HG03342 (cell line): ENCODE results near the gene RBPMS2.

ENCODE experiments used
- ATAC-seq: cut with Tn5 transposase; IDR thresholded peaks from one replicate; pipeline ENCODE4 v1.9.1; 2021; ENCODE audit warnings: mild to moderate bottlenecking, moderate library complexity; ENCODE audit not compliant: unreplicated experiment

Gene RBPMS2

DNA sequence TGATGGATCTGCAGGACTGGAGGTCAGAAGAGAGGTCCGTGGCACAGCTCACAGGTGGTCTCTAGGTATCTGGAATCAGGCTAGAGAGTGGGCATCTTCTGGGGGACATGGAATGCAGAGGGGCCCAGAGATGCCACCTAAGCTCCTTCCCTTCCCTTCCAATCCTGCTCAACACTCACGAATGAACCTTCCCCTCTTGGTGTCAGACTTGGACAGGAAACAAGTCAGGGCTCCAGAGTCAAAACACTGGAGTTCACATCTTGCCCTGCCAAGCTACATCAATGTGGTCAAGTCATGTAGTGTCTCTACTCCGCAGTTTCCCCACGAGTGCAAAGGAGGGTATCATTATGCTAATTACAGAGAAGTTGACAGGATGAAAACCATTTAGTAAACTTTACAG is 16.0 kb upstream of the RBPMS2 start:
- ATAC-seq, result no peak

DNA sequence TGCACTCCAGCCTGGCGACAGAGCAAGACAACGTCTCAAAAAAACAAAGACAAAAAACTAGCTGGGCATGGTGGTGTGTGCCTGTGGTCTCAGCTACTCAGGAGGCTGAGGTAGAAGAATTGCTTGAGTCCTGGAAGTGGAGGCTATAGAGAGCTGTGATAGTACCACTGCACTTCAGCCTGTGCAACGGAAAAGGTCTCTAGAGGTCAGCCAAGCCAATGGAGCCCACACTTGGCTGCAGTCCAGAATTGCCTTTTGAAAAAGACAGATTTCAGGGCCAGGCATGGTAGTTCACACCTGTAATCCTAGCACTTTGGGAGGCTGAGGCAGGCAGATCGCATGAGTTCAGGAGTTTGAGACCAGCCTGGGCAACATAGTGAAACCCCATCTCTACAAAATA is 8.4 kb upstream of the RBPMS2 start:
- no peak for ATAC-seq

DNA sequence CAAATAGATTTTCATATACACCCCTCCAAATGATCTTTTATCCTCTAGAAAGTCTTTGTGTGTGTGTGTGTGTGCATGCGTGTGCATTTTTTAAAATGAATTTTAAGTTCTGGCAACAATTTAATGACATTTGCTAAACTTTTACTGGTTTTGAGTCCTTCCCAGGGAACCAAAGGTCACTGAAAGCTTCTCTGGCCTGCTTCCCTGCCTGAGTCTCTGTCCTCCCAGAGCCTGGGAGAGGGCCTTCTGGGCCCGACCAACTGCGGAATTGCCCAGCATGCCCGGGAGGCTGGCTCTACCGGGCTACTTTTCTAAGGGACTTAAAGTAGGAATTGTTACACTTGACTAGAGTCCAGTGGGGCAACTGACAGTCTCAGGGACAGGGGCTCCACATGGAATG is 7.4 kb upstream of the RBPMS2 start:
- ATAC-seq, result no peak

DNA sequence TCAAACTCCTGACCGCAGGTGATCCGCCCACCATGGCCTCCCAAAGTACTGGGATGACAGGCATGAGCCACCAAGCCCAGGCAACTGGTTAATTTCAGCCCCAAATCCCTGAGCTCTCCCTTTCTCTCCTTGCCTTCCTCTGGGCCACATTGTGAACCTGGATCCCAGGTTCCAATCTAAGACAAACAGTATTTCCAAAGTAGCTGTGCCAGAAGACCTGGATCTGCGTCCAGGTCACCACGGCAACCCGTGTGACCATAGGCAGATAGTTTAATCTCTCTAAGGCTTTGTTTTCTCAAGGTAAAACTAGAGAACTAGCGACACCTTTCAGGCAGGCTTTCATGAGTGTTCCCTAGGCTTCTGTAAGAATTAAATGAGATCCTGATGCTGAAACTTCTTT is 5.9 kb upstream of the RBPMS2 start:
- no peak for ATAC-seq

DNA sequence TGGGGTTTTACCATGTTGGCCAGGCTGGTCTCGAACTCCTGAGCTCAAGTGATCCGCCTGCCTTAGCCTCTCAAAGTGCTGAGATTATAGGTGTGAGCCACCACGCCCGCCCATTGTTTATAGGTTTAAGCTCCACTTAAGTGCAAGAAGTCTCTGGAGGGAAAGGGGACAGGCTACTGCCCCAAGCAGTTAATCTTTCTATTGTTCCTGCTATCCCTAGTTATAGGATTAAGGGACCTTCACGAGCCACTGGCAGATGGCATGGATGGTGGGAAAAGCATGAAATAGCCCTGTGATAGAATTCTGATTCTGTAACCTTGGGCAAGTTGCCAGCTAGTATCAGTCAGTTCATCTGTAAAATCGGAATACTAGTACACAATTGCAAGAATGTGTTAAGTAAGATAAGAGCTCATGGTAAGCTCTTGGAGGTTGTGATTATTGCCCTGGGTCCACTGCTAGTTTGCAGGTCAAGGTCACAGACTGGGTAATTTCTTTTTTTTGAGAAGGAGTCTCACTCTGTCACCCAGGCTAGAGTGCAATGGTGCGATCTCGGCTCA is 5.3 kb upstream of the RBPMS2 start:
- ATAC-seq, result no peak

DNA sequence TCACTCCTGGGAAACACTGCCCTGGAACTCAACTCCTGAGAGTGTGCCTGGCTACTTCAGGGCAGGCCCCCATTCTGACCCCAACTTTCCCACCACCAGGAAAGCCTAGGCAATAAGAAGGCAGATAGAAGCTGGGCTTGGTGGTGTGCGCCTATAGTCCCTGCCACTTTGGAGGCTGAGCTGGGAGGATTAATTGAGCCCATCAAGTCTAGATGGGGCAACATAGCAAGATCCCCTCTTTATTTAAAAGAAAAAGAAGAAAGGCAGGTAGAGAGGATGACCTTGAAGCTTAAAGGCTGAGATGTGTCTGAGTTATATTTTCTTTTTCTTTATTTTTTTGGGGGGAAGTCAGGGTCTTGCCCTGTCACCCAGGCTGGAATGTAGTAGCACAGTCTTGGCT is 4.2 kb upstream of the RBPMS2 start:
- ATAC-seq, result no peak

DNA sequence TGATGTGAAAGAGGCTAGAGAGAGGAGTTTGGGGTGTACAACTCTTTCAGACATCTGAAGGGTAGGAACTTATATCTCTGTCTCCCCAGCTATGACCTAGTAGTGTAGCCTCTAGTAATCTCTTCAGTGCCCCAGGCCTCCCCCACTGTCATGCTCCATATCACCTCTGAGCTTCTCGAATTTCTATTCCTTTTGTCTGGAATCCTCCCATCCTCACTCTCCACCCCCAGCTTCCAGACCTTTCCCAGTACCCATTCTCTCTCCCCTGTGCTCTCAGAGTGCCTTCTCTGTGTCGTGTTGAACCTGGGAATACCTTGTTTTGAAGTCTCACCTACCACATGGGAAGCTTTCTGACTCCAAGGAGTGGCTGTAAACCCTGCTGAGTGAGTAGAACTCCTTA is 3.6 kb upstream of the RBPMS2 start:
- no peak for ATAC-seq

DNA sequence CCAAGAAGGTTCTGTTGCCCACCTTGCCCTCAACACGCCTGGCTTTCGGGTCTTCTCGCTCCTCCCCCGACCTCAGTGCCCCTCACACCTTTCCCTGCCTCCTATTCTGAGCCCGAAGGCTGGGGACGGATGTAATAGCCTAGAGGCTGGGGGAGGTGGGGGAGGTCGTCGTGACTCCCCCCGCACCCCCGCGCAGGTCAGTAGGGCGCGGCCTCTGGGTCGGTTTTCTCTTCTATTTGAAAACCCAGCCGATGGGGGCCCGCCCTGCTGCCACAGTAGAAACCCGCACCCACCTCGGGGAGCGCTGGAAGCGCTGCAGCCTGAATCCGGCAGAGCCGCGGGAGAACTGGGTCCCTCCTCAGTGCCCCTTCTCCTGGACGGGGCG is 1.0 kb upstream of the RBPMS2 start:
- no peak for ATAC-seq

DNA sequence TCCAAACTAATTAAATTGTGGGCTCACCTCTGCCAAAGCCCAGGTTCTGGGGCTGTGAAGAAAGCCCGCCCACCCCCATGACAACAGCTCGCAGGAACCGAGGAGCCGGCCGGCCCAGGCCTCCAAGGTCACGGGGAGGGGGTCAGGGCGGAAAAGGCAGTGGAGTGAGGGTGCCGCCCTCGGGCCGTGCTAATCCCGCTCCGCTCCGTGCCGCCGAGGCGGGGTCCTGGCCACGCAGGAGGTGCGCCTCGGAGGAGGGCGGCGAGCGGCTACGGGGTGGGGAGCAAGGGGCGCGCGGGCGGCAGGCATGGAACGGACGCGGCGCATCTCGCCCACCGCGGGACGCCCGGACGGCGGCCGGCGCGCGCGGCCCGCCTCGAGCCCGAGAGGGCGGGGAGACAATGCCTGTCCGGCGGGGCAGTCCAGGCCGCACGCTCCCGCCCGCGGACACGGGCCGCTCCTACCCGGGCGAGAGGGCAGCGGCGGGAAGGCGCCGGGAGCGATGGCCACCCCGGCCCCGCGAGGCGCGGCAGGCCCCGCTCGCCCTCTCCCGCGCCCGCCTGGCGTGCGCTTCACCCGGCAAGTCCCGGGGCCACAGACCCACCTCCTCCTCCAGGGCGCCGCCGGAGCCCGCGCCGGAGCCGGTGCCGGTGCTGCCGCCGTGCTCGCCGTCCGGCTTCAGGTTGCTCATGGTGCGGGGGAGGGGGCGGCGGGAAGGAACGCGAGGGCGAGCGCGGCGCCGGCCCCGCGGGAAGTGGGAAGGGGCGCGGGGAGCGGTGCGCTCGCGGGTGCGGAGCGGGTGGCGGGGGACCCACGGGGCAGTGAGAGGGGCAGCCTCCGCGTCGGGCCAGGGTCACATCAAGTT is 528 bp downstream of the RBPMS2 start:
- no peak for ATAC-seq

DNA sequence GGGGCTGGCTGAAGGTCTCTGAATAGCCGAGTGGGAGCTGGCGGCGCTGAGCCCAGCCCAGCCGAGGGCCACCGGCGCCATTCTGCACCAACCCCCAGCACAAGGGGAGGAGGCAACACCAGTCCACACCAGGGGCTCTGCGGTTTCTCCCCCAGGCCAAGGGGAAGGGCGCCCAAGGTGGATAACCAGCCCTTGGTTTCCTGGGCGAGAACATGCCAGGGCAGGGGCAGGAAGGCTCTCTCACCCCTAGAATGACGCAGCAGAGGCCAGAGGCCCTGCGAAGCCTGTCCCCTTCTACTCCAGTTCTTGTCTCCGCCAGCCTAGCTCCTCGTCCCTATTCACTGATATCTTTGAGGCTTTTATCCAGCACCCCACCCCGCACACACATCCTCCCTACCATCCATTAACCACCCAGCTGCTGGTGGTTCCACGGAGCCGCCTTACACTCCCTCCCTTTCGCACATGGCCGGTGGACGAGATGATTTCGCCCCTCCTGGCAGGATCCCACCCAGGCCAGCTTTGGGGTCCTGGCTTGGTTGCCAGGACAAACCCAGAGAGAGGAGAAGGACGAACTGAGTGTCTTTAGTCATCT is 1.3 kb downstream of the RBPMS2 start:
- no peak for ATAC-seq

DNA sequence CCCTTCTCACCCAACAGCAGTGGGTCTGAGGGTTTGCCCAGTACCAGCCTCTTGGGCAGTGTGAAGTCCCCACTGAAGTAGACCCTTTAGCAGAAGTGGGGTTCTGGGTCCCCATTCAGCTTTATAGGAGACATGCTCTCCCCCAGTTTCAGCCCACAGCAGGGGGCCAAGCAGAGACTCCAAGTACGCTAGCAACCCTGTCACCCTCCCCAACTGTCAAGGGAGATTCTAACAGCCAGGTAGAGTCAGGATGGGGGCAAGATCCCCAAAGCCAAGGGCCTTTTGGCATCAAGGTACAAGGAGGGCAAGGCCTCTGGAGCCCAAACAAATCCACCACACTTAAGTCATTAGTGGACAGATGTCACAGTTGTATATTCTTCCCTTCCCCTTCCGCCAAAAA is 1.8 kb downstream of the RBPMS2 start:
- no peak for ATAC-seq

DNA sequence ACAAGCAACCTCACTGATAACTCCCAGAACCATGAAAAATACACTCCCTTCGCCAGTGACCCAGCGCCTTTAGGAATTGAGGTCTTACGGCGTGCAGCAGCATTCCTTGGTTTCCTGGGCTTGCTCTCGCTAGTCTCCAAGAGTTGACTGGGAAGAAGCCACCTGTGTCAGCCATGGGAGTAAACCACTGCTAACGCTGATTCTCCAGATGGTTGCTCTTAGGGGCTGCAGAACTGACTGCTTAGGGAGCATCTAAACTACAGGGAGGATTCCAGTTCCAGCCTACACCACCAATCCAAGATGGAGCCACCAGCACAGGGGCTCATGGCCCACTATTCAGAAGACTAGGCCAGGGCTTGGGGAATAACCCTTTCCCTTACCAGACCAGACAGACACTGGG is 2.4 kb downstream of the RBPMS2 start:
- no peak for ATAC-seq

DNA sequence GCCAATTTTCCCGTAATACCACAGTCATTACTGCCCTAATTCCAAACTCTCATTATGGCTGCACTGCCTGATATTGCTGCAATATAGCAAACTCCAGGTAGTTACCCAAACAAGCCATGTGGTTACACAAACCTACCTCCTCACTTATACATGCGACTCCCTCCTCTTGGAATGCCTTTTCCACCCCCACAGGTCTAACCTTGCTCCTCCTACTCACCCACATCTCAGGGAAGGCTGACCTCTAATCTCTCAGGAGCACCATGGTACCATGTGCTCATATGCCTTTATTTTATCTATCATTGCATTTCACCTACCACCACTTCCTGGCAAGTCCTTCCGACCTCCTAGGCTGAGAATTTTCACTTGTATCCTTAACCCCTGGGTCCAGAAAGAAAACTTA is 2.9 kb downstream of the RBPMS2 start:
- ATAC-seq, result no peak

DNA sequence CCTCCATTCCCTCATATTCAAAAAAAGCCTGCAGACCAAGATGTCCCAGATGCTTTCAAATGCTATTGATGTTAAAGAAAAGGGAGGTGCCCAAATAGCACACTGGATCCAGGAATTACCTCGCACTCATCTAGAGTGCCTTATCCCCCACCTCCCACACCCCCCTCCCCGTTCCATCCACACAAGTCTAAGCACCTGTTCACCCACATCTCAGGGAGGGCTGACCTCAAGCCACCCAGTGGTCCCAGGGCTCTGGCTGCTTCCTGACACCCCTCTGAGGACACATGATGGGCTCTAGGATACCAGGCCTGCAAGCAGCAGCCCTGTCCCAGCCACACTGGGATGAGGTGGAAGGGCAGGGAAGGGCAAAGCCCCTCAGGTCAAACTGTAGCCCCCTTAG is 4.8 kb downstream of the RBPMS2 start:
- no peak for ATAC-seq

DNA sequence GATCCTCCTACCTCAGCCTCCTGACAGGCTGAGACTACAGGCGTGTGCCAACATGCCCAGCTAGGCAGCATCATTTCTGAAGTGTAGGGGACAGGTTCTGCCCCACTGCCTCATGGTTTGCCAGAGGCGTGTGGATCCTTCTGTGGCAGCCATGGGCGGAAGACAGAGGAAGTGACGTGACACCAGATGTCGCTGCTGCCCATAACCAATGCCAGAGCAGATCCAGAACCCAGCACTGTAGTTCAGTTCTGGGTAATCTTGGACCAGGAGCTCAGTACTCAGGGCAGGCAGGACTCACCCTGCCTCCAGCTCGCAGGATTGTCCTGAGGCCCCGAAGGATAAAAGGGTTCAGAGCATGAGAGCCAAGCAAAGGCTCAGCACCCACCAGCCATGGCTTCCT is 8.2 kb downstream of the RBPMS2 start:
- ATAC-seq, result no peak

DNA sequence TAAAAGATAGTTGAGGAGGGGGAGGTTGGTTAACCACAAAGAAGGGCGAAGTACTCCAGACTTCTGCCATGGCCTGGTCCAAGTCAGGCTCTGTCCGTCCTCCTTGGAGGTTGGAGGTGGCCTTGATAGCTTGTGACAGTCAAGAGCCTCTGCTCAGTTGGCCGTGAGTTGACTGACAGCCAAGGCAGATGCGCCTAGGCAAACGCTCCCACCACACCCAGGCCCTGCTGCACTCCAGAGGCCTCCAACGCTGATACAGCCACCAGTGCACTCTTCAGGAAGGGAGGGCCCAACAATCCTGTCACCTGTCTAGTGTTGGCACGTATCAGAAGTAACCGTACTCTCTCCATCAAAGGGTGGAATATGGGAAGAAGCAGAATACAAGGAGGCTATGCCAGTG is 9.3 kb downstream of the RBPMS2 start:
- no peak for ATAC-seq

DNA sequence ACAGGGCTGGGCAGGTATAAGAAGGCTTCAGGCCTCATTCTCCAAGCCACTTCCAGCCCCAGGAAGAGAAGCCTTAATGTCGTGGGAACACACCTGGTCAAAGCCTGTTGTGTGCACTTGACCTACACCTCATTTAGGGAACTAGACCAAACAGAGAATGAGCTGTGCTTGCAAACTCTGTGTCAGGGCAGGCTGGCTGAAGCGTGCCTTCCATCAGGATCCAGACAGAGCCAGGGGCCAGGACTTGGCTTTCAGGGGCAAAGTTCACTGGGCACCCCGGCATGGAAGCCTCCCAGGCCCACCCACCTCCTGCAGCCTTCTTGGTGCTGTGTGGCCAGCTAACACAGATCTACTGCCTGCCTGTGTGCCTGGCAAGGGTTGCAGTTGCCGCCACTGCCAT is 11.5 kb downstream of the RBPMS2 start:
- ATAC-seq, result no peak

DNA sequence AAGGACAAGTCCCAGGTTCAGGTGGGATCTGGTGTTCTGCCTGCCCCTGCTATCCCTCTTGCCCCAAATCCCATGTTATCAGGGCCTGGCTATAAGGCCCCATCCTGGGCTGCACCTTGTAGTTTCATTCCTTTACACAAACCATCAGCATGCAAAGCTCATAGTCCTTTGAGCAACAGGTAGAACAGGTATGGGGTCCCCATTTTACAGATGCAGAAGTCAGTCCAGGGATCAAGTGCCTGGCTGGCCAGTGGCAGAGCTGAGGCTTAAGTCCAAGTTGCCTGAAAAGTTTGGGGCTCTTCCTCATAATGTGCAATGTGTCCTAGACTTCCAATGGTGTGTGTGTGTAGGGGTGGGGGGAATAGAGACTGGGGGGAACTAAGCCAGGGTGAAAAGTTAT is 11.9 kb downstream of the RBPMS2 start:
- no peak for ATAC-seq

DNA sequence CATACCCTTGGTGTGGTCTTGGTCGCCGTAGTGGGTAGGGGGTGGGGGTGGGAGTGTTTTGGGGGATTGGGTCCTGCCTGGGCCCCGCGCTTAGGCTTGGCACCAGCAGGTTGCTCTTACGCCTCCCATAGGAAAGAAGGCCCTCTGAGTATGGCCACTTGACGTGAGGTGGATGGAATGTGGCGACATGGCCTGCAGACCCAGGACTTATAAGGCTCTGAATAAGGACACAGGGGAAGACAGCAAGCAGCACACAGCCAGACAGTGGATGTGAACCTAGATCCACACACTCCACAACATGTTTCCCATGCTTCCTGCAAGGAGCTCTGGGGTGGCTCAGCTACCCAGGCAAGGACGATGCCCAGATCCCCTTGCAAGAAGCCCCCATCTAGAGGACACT is 12.4 kb downstream of the RBPMS2 start:
- ATAC-seq, result no peak

DNA sequence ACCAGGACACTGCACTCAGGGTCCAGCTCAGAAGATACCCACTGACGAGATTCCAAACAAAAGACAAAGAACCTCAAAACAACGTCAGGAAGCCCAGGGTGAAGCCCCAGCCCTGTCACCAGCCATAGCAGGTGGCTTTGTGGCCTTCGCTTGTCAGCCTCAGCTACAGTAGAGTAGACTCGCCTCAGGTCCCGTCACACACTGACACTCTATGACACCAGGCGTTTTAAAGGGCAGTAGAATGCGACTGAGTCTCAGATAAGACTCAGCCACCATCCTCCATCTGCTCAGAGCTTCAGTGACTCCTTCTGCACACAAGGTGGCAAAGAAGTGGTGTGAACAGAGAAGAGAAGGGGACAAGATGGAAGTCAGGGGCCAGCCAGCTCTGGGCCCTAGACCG is 12.8 kb downstream of the RBPMS2 start:
- ATAC-seq, result no peak

DNA sequence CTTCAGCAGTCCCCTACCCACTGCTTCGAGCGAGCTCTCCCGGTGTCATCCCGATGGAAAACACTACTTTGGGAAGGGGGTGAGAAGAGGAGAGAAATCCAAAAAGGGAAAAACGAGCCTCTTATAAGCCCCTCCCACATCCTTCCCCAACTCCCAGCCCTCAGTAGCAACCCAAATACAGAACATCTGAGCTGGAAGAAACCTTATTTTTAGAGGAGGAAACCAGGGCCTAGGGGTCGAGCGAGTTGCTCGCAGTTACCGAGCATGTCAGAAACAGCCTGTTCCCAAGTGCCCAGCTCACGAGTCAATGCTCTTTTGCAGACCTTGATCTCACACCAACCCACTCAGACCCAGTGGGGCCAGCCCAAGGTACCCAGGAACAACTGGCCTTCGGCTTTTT is 14.2 kb downstream of the RBPMS2 start:
- ATAC-seq, result no peak

DNA sequence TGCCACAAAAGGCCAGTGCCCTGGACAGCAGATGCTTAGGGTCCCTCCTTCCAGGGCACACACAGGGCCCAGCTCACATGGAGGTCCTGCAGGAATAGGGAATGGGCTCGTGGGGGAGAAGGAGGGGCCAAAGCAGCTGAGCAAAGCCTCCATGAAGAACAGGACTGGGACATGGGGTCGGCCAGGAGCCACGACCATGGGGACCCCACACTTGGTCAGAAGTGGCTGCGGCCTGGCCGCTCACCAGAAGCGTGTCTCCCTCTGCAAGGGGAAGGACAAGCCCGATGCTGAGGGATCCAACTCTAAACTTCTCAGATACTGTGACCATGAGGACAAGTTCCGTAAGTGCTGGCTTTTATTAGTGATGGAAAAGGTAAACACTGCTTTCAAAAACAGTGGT is 15.3 kb downstream of the RBPMS2 start:
- ATAC-seq, result no peak
